PC-3 (cell line): ENCODE results near the gene MOK. TPM values are rescaled to one million over a fixed set of nuclear protein-coding genes. Genes with fewer than 3 reads are reported as not detected.

ENCODE experiments used
- ATAC-seq: fragments of 200-7000 bp; cut with Tn5 transposase; 2 replicates; pipeline ENCODE4 v1.9.1; 2020; ENCODE audit warnings: mild to moderate bottlenecking, moderate library complexity
- BruUV-seq: library from RNA; stranded (reverse); fragments of 400-500 nt; replicated peaks from 2 replicates; lab custom pipeline; 2021; lab: Mats Ljungman, UMichigan
- CTCF ChIA-PET: fragments of 300-600 bp; sonication (Branson Sonifier 250); formaldehyde crosslinking; loops from one replicate; lab custom pipeline; 2022; ENCODE audit warnings: antibody characterized with exemption; lab: Charles Lee
- POLR2A ChIA-PET: fragments of 300-600 bp; sonication (Branson Sonifier 250); formaldehyde crosslinking; loops from one replicate; lab custom pipeline; 2022; ENCODE audit warnings: antibody characterized with exemption; ENCODE audit not compliant: unreplicated experiment; lab: Charles Lee
- DNase-seq: peaks from one replicate; pipeline ENCODE4 v3.0.0-alpha.2; 2015
- H2AFZ ChIP-seq: fragments of 300-600 bp; sonication (generic); 2 replicates; pipeline ENCODE4 v1.6.0; 2016; ENCODE audit warnings: antibody characterized with exemption, low read length
- H3F3A ChIP-seq: fragments of 300-600 bp; sonication (generic); one replicate; pipeline ENCODE4 v1.6.0; 2017; ENCODE audit warnings: antibody characterized with exemption, low read length, control low read depth, mild to moderate bottlenecking; ENCODE audit not compliant: unreplicated experiment
- H3K27ac ChIP-seq: fragments of 300-600 bp; sonication (generic); 2 replicates; pipeline ENCODE4 v1.5.1; 2016; ENCODE audit warnings: mild to moderate bottlenecking, low read length
- H3K27me3 ChIP-seq: fragments of 300-600 bp; sonication (generic); 2 replicates; pipeline ENCODE4 v1.6.1; 2016; ENCODE audit warnings: low read length, mixed read lengths
- H3K36me3 ChIP-seq: fragments of 300-600 bp; sonication (generic); 2 replicates; pipeline ENCODE4 v1.6.1; 2016; ENCODE audit warnings: low read depth, mixed run types, low read length, mixed read lengths
- H3K4me1 ChIP-seq: fragments of 300-600 bp; sonication (generic); 2 replicates; pipeline ENCODE4 v1.5.1; 2016; ENCODE audit warnings: low read length; ENCODE audit not compliant: insufficient read depth
- H3K4me2 ChIP-seq: fragments of 300-600 bp; sonication (generic); 2 replicates; pipeline ENCODE4 v1.6.0; 2016; ENCODE audit warnings: low read length
- H3K4me3 ChIP-seq: fragments of 300-600 bp; sonication (generic); 2 replicates; pipeline ENCODE4 v1.5.1; 2016; ENCODE audit warnings: mild to moderate bottlenecking, low read length, mixed read lengths
- H3K79me2 ChIP-seq: fragments of 300-600 bp; sonication (generic); 2 replicates; pipeline ENCODE4 v1.6.1; 2017; ENCODE audit warnings: low read length, mixed read lengths
- H3K9ac ChIP-seq: fragments of 300-600 bp; sonication (generic); 2 replicates; pipeline ENCODE4 v1.6.0; 2016; ENCODE audit warnings: mild to moderate bottlenecking, low read length
- H3K9me2 ChIP-seq: fragments of 300-600 bp; sonication (generic); replicated peaks from 2 replicates; pipeline ENCODE4 v1.6.1; 2016; ENCODE audit warnings: mixed run types, low read length, mixed read lengths
- H3K9me3 ChIP-seq: fragments of 300-600 bp; sonication (generic); 2 replicates; pipeline ENCODE4 v1.6.1; 2016; ENCODE audit warnings: low read length, mixed read lengths
- H4K20me1 ChIP-seq: fragments of 300-600 bp; sonication (generic); 2 replicates; pipeline ENCODE4 v1.6.1; 2016; ENCODE audit warnings: low read length, mixed read lengths
- EZH2 ChIP-seq: fragments of 300-600 bp; sonication (generic); IDR thresholded peaks from one replicate; pipeline ENCODE4 v1.6.1; 2017; ENCODE audit warnings: antibody characterized with exemption, mild to moderate bottlenecking, low read length; ENCODE audit not compliant: unreplicated experiment
- EZH2phosphoT487 ChIP-seq: fragments of 300-600 bp; sonication (generic); IDR thresholded peaks from 2 replicates; pipeline ENCODE4 v1.6.1; 2018; ENCODE audit warnings: mild to moderate bottlenecking, antibody characterized with exemption, low read length, borderline replicate concordance
- intact Hi-C: fragments of 100-400 bp; cut with micrococcal nuclease; formaldehyde crosslinking; loops from 2 replicates; pipeline ENCODE4 v1.9.0; 2023
- total RNA-seq: library from RNA; depleted of rRNA; stranded (reverse); fragments of >200 nt; gene quantifications from 2 replicates; pipeline ENCODE4 v1.2.3, GENCODE V29; 2014
- TF ChIP-seq, protein P1 (sequence below): fragments of 300-600 bp; sonication (generic); conservative IDR thresholded peaks from 2 replicates; pipeline ENCODE4 v1.5.1; 2017; ENCODE audit warnings: antibody characterized with exemption, low read depth, mild to moderate bottlenecking, low read length

Gene MOK
- total RNA-seq, 1 experiment from 2014 or later, result 108 TPM

GRCh38 chr14:102225386-102225785, 79.6 kb downstream of the MOK start:
- Histone ChIP-seq H3K27ac (no peak overlapping the region), H3K27me3 (no peaks in the 10 kb centered on the region), H3K36me3 (peaks cover 11% of the 10 kb centered on the region; the same call in 1 of the 2 replicates), H4K20me1 (no peaks in the 10 kb centered on the region), H3K4me3 (no peak overlapping the region), H3K79me2 (no peaks in the 10 kb centered on the region), H3K4me2 (no peak overlapping the region), H3K9ac (no peak overlapping the region), H2AFZ (no peak overlapping the region), H3K9me3 (no peaks in the 10 kb centered on the region), H3K9me2 (no peaks in the 10 kb centered on the region), H3F3A (peaks cover 6% of the 10 kb centered on the region), H3K4me1 (peaks cover 14% of the 10 kb centered on the region)
- no peak for TF ChIP-seq EZH2
- no peak for TF ChIP-seq EZH2phosphoT487
- TF ChIP-seq, protein P1, sequence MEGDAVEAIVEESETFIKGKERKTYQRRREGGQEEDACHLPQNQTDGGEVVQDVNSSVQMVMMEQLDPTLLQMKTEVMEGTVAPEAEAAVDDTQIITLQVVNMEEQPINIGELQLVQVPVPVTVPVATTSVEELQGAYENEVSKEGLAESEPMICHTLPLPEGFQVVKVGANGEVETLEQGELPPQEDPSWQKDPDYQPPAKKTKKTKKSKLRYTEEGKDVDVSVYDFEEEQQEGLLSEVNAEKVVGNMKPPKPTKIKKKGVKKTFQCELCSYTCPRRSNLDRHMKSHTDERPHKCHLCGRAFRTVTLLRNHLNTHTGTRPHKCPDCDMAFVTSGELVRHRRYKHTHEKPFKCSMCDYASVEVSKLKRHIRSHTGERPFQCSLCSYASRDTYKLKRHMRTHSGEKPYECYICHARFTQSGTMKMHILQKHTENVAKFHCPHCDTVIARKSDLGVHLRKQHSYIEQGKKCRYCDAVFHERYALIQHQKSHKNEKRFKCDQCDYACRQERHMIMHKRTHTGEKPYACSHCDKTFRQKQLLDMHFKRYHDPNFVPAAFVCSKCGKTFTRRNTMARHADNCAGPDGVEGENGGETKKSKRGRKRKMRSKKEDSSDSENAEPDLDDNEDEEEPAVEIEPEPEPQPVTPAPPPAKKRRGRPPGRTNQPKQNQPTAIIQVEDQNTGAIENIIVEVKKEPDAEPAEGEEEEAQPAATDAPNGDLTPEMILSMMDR, result no peak
- ChIA-PET CTCF (no interaction called here), POLR2A (no interaction called here)
- no peak for DNase-seq
- no TSS peak for BruUV-seq
- ATAC-seq, result no peak
- intact Hi-C loops, result no loop called here

DNA sequence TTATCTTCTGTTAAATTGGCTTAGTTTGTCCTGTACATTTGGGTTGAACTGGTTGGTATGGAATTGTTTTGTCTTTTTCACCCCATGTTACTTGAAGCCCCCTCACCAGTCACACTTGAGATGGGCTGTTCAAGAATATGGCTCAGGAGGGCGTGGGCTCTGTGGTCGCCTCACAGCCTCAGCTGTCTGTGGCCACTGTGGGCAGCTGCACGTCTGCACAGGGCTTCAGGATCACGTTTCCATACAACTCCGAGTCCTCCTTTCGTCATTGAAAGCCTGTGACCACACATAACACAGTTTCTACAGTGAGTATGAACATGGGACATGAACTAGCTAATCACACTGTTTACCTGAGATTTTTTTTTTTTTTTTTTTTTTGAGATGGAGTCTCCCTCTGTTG, 81.3 kb downstream of the MOK start:
- ChIA-PET CTCF (no interaction called here), POLR2A (no interaction called here)
- no peaks in the 10 kb centered on the region for H3K9me2 ChIP-seq
- DNase-seq, result no peak
- no TSS peak for BruUV-seq
- peaks cover 6% of the 10 kb centered on the region for H3F3A ChIP-seq
- H3K79me2 ChIP-seq, result peaks cover 14% of the 10 kb centered on the region
- intact Hi-C loops, result loop anchor here (5.0 kb wide), 1 partner anchor 94 kb away; the partner anchor contains the start of gene ZNF839
- peaks cover 22% of the 10 kb centered on the region for H3K4me1 ChIP-seq
- no peak overlapping the region for H3K9ac ChIP-seq
- H3K36me3 ChIP-seq, result peaks cover 8% of the 10 kb centered on the region; the same call in 1 of the 2 replicates
- no peak overlapping the region for H2AFZ ChIP-seq
- H3K4me3 ChIP-seq, result no peak overlapping the region
- TF ChIP-seq, protein P1, result no peak
- no peak for TF ChIP-seq EZH2phosphoT487
- TF ChIP-seq EZH2, result no peak
- H3K27ac ChIP-seq, result no peak overlapping the region
- H3K9me3 ChIP-seq, result no peaks in the 10 kb centered on the region
- H4K20me1 ChIP-seq, result no peaks in the 10 kb centered on the region
- no peaks in the 10 kb centered on the region for H3K27me3 ChIP-seq
- ATAC-seq, result no peak
- H3K4me2 ChIP-seq, result no peak overlapping the region

GRCh38 chr14:102222751-102223150, 82.2 kb downstream of the MOK start:
- no peaks in the 10 kb centered on the region for H3K9me2 ChIP-seq
- POLR2A ChIA-PET, result no interaction called here
- no peak overlapping the region for H3K27ac ChIP-seq
- peaks cover 22% of the 10 kb centered on the region for H3K4me1 ChIP-seq
- TF ChIP-seq EZH2phosphoT487 (no peak), EZH2 (no peak)
- TF ChIP-seq, protein P1, result no peak
- H3K36me3 ChIP-seq, result 0 out of 2 replicates have a peak, but pooled peaks cover 4% of the 10 kb centered on the region
- H4K20me1 ChIP-seq, result no peaks in the 10 kb centered on the region
- peaks cover 23% of the 10 kb centered on the region for H3K79me2 ChIP-seq
- H3K4me2 ChIP-seq, result no peak overlapping the region
- no peak overlapping the region for H3K4me3 ChIP-seq
- H3F3A ChIP-seq, result peaks cover 6% of the 10 kb centered on the region
- CTCF ChIA-PET, result no interaction called here
- no peaks in the 10 kb centered on the region for H3K9me3 ChIP-seq
- no peak overlapping the region for H2AFZ ChIP-seq
- DNase-seq, result no peak
- no peak overlapping the region for H3K9ac ChIP-seq
- no peak for ATAC-seq
- no TSS peak for BruUV-seq
- intact Hi-C loops, result loop anchor here (5.0 kb wide), 1 partner anchor 95 kb away; the partner anchor contains the start of gene ZNF839
- H3K27me3 ChIP-seq, result no peaks in the 10 kb centered on the region
